ENCODE data around the gene ZFHX3. TPM values are rescaled to one million over a fixed set of nuclear protein-coding genes. Genes with fewer than 3 reads are reported as not detected.
A peak's percentile ranks its signal among the peaks of the same experiment; 100 is the strongest.

The ZFHX3 gene
- total and polyA plus RNA-seq, 2 of the 8 experiments (the other 6 are each of a cell fraction or from before 2014, with no cell fraction given), result 0.08 to 0.99 TPM

DNA sequence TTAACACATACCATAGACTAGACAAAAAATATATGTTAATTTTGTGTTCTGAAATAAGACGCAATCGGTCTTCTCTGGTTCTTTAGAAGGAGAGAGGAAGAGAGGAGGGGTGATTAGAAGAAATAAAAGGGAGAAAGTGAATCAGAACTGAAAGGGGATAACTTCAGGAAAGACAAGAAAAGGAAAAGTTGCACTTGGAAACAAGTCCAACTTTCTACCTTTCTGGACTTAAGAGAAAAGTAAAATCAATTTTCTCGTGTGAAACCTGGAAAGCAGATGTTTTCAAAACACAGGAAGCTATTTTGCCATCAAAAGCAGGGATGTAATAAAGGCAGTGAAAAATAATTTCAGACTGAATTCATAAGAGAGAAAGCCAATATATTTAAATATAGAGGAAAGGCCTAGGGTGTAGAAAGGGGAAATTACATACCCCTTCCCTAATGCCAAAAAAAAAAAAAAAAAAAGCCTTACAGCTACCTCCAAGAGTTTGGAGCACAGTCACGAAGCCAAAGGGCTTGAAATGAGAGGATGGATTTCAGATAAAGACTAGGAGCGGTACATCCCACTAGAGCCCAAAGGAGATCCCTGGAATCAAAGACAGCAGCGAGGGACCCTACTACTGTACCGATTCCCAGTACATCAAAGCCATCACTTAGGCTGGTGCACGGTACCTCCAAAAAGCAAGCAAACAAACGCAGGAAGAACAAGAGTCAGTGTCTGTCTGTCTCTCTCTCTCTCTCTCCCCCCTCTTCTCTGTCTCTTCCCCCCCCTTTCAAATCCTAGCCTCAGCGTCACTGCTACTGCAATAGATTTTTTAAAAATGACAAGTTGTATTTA lies 12.1 kb upstream of the ZFHX3 start:
- Histone ChIP-seq H4K5ac (ENCODE audit: insufficient read length, low read depth, low read length) (no peak overlapping the region), H4K20me1 (replicated peaks in 1 of 2; ENCODE audit: control insufficient read depth in 1 of 2, insufficient read depth in 2 of 2, low read length in 2 of 2) (peaks cover 9 to 15% of the 10 kb centered on the region in 2 experiments), H3K79me1 (ENCODE audit: low read depth, low read length) (no peaks in the 10 kb centered on the region), H2BK12ac (ENCODE audit: low read depth, low read length) (peak overlapping the region; percentile 95; the same call in 1 of the 2 replicates), H3K18ac (ENCODE audit: extremely low read depth, low read length) (peak overlapping the region; percentile 60), H4K91ac (replicated peaks; ENCODE audit: insufficient read length, low read length) (no peak overlapping the region), H2BK120ac (replicated peaks; ENCODE audit: low read depth, low read length) (no peak overlapping the region), H2BK15ac (ENCODE audit: low read length) (0 out of 2 replicates have a peak overlapping the region, but pooled peaks have one; percentile 16), H3K56ac (replicated peaks; ENCODE audit: insufficient read length, low read depth, low read length) (no peak overlapping the region), H3K79me2 (ENCODE audit: control insufficient read depth in 1 of 2, insufficient read depth in 2 of 2, low read length in 2 of 2) (no peaks in the 10 kb centered on the region), H3K4ac (replicated peaks; ENCODE audit: insufficient read length, low read depth, low read length) (no peak overlapping the region), H3K23me2 (ENCODE audit: low read depth, low read length) (peaks cover 4% of the 10 kb centered on the region; the same call in 1 of the 2 replicates), H3K9me3 (ENCODE audit: insufficient read depth in 2 of 2, low read depth in 1 of 2, low read length in 1 of 2) (no peaks in the 10 kb centered on the region), H2AFZ (ENCODE audit: low read length) (no peak overlapping the region), H3K4me2 (ENCODE audit: insufficient read depth in 1 of 2, low read depth in 2 of 2, low read length in 2 of 2) (peak overlapping the region; percentile 60 to 82; a peak in 3 of 4 replicates), H3K9ac (replicated peaks in 1 of 4; ENCODE audit: extremely low read depth in 1 of 4, low read depth in 3 of 4, low read length in 3 of 4) (no peak overlapping the region), H3K4me1 (replicated peaks in 1 of 4; ENCODE audit: control insufficient read depth in 3 of 4, insufficient read depth in 4 of 4, low read length in 3 of 4) (peaks cover 20 to 41% (median 27%) of the 10 kb centered on the region in 4 experiments), H2AK5ac (ENCODE audit: low read depth, low read length) (peak overlapping the region; percentile 86; the same call in 1 of the 2 replicates), H3K4me3 (ENCODE audit: extremely low read depth in 1 of 4, insufficient read depth in 2 of 4, low read depth in 3 of 4, low read length in 4 of 4) (peak overlapping the region in 1 of 4 experiments; percentile 61; a peak in 2 of 8 replicates), H2BK20ac (ENCODE audit: low read length) (0 out of 2 replicates have a peak overlapping the region, but pooled peaks have one; percentile 80), H3K23ac (ENCODE audit: insufficient read length) (no peak overlapping the region), H4K8ac (ENCODE audit: extremely low read depth, insufficient read depth, low read length) (no peak overlapping the region), H3K27me3 (replicated peaks in 1 of 4; ENCODE audit: control insufficient read depth in 3 of 4, extremely low read depth in 1 of 4, insufficient read depth in 3 of 4, low read length in 3 of 4) (peaks cover 43 to 89% (median 71%) of the 10 kb centered on the region in 4 experiments), H3K27ac (ENCODE audit: low read depth, low read length) (no peak overlapping the region), H3K36me3 (ENCODE audit: control insufficient read depth in 2 of 4, insufficient read depth in 4 of 4, low read length in 3 of 4) (no peaks in the 10 kb centered on the region), H3K14ac (ENCODE audit: insufficient read length) (no peak overlapping the region), H2BK5ac (ENCODE audit: low read depth, low read length) (no peak overlapping the region; the same call in 1 of the 2 replicates)
- DNase-seq (ENCODE audit: low read depth in 1 of 2, low spot score in 2 of 2), result no peak
- 4% methylated on average over 10 of the region's 10 CpGs; no CpG with 5 or more reads in 1 of the 2 experiments for WGBS, 2 experiments (ENCODE audit: extremely low coverage in 1 of 2, insufficient coverage in 1 of 2, insufficient read length in 1 of 2, insufficient replicate concordance in 2 of 2, low coverage in 1 of 2, low lambda C conversion rate in 2 of 2, missing lambda C conversion rate in 1 of 2)
- TF ChIP-seq, protein P1, sequence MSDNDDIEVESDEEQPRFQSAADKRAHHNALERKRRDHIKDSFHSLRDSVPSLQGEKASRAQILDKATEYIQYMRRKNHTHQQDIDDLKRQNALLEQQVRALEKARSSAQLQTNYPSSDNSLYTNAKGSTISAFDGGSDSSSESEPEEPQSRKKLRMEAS (IDR thresholded peaks at IDR 0.05), result no peak
- TF ChIP-seq RNF2 (IDR thresholded peaks at IDR 0.05; ENCODE audit: borderline replicate concordance, low read depth, low read length, missing control alignments, poor library complexity, severe bottlenecking), result peak; percentile 49
- FAIRE-seq, result no peak
- POLR2A ChIA-PET (ENCODE audit: partially characterized antibody), result no interaction called here
- CTCF ChIA-PET (ENCODE audit: partially characterized antibody), result interaction anchor here (0.9 to 1.4 kb wide), 2 partner anchors 10 to 28 kb away, joined by 3 read pairs; no protein-coding TSS in a partner anchor
